Measurements from ENCODE around the gene FUT7. TPM values are rescaled to one million over a fixed set of nuclear protein-coding genes. Genes with fewer than 3 reads are reported as not detected.

Gene FUT7
- total RNA-seq = 3.9 and 5.0 TPM in 2 replicates

DNA sequence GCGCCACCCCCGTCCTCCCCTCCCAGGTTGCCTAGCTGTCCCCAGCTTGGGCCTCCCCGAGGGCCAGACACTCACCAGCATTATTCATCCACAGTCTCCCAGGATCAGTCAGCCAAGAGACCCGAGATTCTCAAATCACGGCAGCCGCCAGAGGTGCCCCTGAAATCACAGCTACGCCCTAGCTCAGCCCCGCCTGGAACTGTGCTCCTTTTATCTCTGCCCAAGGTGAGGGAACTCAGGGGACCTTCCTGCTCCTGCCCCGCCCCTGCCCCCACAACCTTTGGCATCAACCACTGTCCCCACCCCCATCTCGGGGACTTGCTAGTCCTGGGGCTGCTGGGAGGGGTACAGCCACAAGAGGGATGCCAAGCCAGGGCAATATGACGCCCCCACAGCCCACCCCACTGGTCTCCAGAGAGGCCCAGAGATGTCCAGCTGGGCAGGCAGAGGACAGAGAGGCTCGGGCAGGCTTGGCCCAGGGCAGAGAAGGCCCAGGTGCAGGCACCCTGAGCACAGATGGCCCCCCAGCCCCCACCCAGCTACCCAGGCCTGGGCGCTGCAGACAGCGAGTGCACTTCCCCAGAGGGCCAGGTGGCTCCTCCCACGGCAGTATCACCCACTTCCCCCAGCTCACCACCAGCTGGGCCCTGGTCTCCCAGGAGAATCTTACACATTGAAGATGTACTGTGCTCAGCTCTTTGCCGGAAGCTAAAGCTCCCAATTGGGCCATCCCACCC lies at the start of gene FUT7:
TSS of gene FUT7 (minus strand) at position 185 of the 737 bp plus-strand sequence. CDS start at position 88, 97 bp downstream.
- no peak for TF ChIP-seq CTCF (IDR thresholded peaks at IDR 0.05)
- DNase-seq (peak; percentile 62), ATAC-seq (ENCODE audit: low read depth) (peak; percentile 56)
- CTCF ChIA-PET = interaction anchor here (0.7 to 1.6 kb wide), 7 partner anchors 15 to 274 kb away, joined by 3 to 4 read pairs (median 3); partner anchors contain the start of genes LCN8 and SAPCD2
- H3K4me3 Mint-ChIP-seq = peak within 1 kb of the TSS; percentile 80
- H3K36me3 Mint-ChIP-seq (ENCODE audit: low read depth) = no peaks in the 10 kb centered on the region
- no peaks in the 10 kb centered on the region for H3K9me3 Mint-ChIP-seq
- POLR2A ChIA-PET = interaction anchor here (0.5 to 1.4 kb wide), 12 partner anchors 14 to 304 kb away, joined by 3 to 8 read pairs (median 3); partner anchors contain the start of genes MAN1B1, NPDC1, RABL6 and SAPCD2
- peak within 1 kb of the TSS; percentile 89 for H3K27ac Mint-ChIP-seq
- no peaks in the 10 kb centered on the region for H3K27me3 Mint-ChIP-seq
- intact Hi-C loops (cut with micrococcal nuclease) = no loop called here
- H3K4me1 Mint-ChIP-seq = peaks cover 65% of the 10 kb centered on the region

GRCh38 chr9:137080260-137081122 lies 48.6 kb upstream of the FUT7 start:
- ChIA-PET POLR2A (interaction anchor here (0.6 to 0.7 kb wide), 2 partner anchors 10 to 49 kb away, joined by 4 to 6 read pairs; no protein-coding TSS in a partner anchor), CTCF (no interaction called here)
- H3K9me3 Mint-ChIP-seq = no peaks in the 10 kb centered on the region
- peak overlapping the region; percentile 5 for H3K4me3 Mint-ChIP-seq
- no peak for TF ChIP-seq CTCF (IDR thresholded peaks at IDR 0.05)
- ATAC-seq (ENCODE audit: low read depth) (no peak), DNase-seq (no peak)
- no peak overlapping the region for H3K27ac Mint-ChIP-seq
- no peaks in the 10 kb centered on the region for H3K27me3 Mint-ChIP-seq
- H3K4me1 Mint-ChIP-seq = peaks cover 41% of the 10 kb centered on the region
- peaks cover 19% of the 10 kb centered on the region for H3K36me3 Mint-ChIP-seq (ENCODE audit: low read depth)
- intact Hi-C loops (cut with micrococcal nuclease) = no loop called here

- no peak overlapping the region for H3K27ac Mint-ChIP-seq
- peaks cover 41% of the 10 kb centered on the region for H3K4me1 Mint-ChIP-seq
- intact Hi-C loops (cut with micrococcal nuclease) = no loop called here
- H3K27me3 Mint-ChIP-seq = no peaks in the 10 kb centered on the region
- no peaks in the 10 kb centered on the region for H3K9me3 Mint-ChIP-seq
- ChIA-PET CTCF (no interaction called here), POLR2A (no interaction called here)
- ATAC-seq (ENCODE audit: low read depth) (no peak), DNase-seq (no peak)
- TF ChIP-seq CTCF (IDR thresholded peaks at IDR 0.05) = no peak
- no peak overlapping the region for H3K4me3 Mint-ChIP-seq
- H3K36me3 Mint-ChIP-seq (ENCODE audit: low read depth) = peaks cover 19% of the 10 kb centered on the region
Measured at GRCh38 chr9:137079401-137079787, 47.5 kb upstream of the FUT7 start.

DNA sequence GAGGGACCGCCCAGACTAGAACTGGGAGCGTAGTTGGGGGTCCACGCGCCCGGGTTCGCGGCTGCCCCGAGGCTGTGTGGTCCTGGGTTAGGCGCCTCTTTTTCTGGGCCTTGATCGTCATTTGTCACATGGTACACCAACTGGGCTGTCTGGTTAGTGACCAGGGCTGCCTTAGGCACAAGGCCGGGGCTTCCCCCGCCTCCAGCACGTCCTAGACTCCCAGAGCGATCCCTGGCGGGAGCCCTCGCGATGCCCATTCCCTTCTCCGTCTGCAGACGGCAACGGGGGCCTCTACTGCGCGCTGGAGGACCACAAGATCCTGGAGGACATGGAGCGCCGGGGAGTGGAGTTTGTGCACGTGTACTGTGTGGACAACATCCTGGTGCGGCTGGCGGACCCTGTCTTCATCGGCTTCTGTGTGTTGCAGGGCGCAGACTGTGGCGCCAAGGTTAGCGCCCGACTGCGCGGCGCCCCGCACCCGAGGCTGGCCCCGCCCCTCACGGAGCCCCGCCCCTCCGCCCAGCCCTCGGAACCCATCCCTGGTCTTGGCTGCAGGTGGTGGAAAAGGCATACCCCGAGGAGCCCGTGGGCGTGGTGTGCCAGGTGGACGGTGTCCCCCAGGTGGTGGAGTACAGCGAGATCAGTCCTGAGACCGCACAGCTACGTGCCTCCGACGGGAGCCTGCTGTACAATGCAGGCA lies 47.0 kb upstream of the FUT7 start:
- H3K36me3 Mint-ChIP-seq (ENCODE audit: low read depth) = peaks cover 18% of the 10 kb centered on the region
- intact Hi-C loops (cut with micrococcal nuclease) = no loop called here
- no peaks in the 10 kb centered on the region for H3K9me3 Mint-ChIP-seq
- POLR2A ChIA-PET = interaction anchor here (2.3 kb wide), 1 partner anchor 7 kb away, joined by 21 read pairs; the partner anchor contains the start of gene MAN1B1
- CTCF ChIA-PET = no interaction called here
- DNase-seq (no peak), ATAC-seq (ENCODE audit: low read depth) (no peak)
- peaks cover 37% of the 10 kb centered on the region for H3K4me1 Mint-ChIP-seq
- peak overlapping the region; percentile 78 for H3K4me3 Mint-ChIP-seq
- no peaks in the 10 kb centered on the region for H3K27me3 Mint-ChIP-seq
- no peak overlapping the region for H3K27ac Mint-ChIP-seq
- no peak for TF ChIP-seq CTCF (IDR thresholded peaks at IDR 0.05)

Measured in activated B cell treated with CpG ODN at 0.5 μM for 24 hours (primary cell).